IMR-90 (cell line): ENCODE measurements around the gene PGK1. TPM values are rescaled to one million over a fixed set of nuclear protein-coding genes. Genes with fewer than 3 reads are reported as not detected.

Experiments used
- ATAC-seq: fragments of 200-7000 bp; cut with Tn5 transposase; 2 replicates; pipeline ENCODE4 v1.9.1; 2020; ENCODE audit warnings: low read depth, mild to moderate bottlenecking, moderate library complexity
- BruUV-seq: library from RNA; stranded (reverse); fragments of 400-500 nt; replicated peaks from 2 replicates; lab custom pipeline; 2021; lab: Mats Ljungman, UMichigan
- CTCF ChIA-PET: fragments of 300-600 bp; formaldehyde crosslinking; extraction: SDS; loops from one replicate; lab custom pipeline; 2021; ENCODE audit warnings: antibody characterized with exemption; lab: Yijun Ruan, JAX
- POLR2A ChIA-PET: fragments of 300-600 bp; sonication (Branson Sonifier 250); formaldehyde crosslinking; loops from one replicate; lab custom pipeline; 2022; ENCODE audit warnings: antibody characterized with exemption; ENCODE audit not compliant: unreplicated experiment; lab: Charles Lee
- DNase-seq: peaks from one replicate; pipeline ENCODE4 v3.0.0; 2013
- H2AFZ ChIP-seq: replicated peaks from 2 replicates; pipeline ENCODE3; 2013; ENCODE audit warnings: low read length, mild to moderate bottlenecking; ENCODE audit not compliant: poor library complexity
- H2AK5ac ChIP-seq: 2 replicates; pipeline ENCODE4 v1.6.1; 2013; ENCODE audit warnings: low read depth, low read length, inconsistent platforms
- H2AK9ac ChIP-seq: replicated peaks from 2 replicates; pipeline ENCODE3; 2013; ENCODE audit warnings: mild to moderate bottlenecking, low read depth, low read length, moderate library complexity; ENCODE audit not compliant: poor library complexity
- H2BK120ac ChIP-seq: 2 replicates; pipeline ENCODE4 v1.6.1; 2013; ENCODE audit warnings: low read depth, low read length, inconsistent platforms
- H2BK15ac ChIP-seq: 3 replicates; pipeline ENCODE4 v1.6.1; 2013; ENCODE audit warnings: low read depth, low read length, inconsistent platforms
- H2BK20ac ChIP-seq: 2 replicates; pipeline ENCODE4 v1.6.1; 2013; ENCODE audit warnings: low read depth, mild to moderate bottlenecking, inconsistent platforms, low read length, moderate library complexity
- H2BK5ac ChIP-seq: 2 replicates; pipeline ENCODE4 v1.6.1; 2013; ENCODE audit warnings: mild to moderate bottlenecking, low read depth, low read length, inconsistent platforms; ENCODE audit not compliant: poor library complexity, severe bottlenecking
- H3K14ac ChIP-seq: replicated peaks from 2 replicates; pipeline ENCODE4 v1.6.1; 2013; ENCODE audit warnings: low read depth, low read length, inconsistent platforms
- H3K18ac ChIP-seq: 2 replicates; pipeline ENCODE4 v1.6.1; 2013; ENCODE audit warnings: low read depth, low read length, control low read depth
- H3K23ac ChIP-seq: 2 replicates; pipeline ENCODE4 v1.6.1; 2013; ENCODE audit warnings: low read depth, low read length, inconsistent platforms
- H3K27ac ChIP-seq: 2 replicates; pipeline ENCODE4 v1.5.1; 2013; ENCODE audit warnings: mild to moderate bottlenecking, control low read depth, low read length; ENCODE audit not compliant: insufficient read depth
- H3K27me3 ChIP-seq: 2 replicates; pipeline ENCODE4 v1.6.1; 2013; ENCODE audit warnings: low read length; ENCODE audit not compliant: control insufficient read depth, insufficient read depth
- H3K36me3 ChIP-seq: 2 replicates; pipeline ENCODE4 v1.6.1; 2013; ENCODE audit warnings: low read length, mixed read lengths; ENCODE audit not compliant: control insufficient read depth, insufficient read depth
- H3K4ac ChIP-seq: 2 replicates; pipeline ENCODE4 v1.6.1; 2013; ENCODE audit warnings: low read depth, low read length, inconsistent platforms
- H3K4me1 ChIP-seq: 2 replicates; pipeline ENCODE4 v1.6.1; 2013; ENCODE audit warnings: low read length, mixed read lengths; ENCODE audit not compliant: control insufficient read depth, insufficient read depth
- H3K4me2 ChIP-seq: 2 replicates; pipeline ENCODE4 v1.6.1; 2013; ENCODE audit warnings: low read depth, mild to moderate bottlenecking, control low read depth, low read length, moderate library complexity
- H3K4me3 ChIP-seq: 2 replicates; pipeline ENCODE4 v1.5.1; 2013; ENCODE audit warnings: low read depth, mild to moderate bottlenecking, control low read depth, low read length, moderate library complexity; ENCODE audit not compliant: insufficient read depth
- H3K56ac ChIP-seq: 2 replicates; pipeline ENCODE4 v1.6.1; 2013; ENCODE audit warnings: low read length, inconsistent platforms; ENCODE audit not compliant: insufficient read depth; ENCODE audit errors: extremely low read depth
- H3K79me1 ChIP-seq, 2 experiments: 2 replicates each; pipeline ENCODE4 v1.6.1; 2013; ENCODE audit warnings: low read length in 2 of 2, inconsistent platforms in 1 of 2, low read depth in 1 of 2
- H3K9ac ChIP-seq: 2 replicates; pipeline ENCODE4 v1.6.1; 2013; ENCODE audit warnings: low read depth, low read length, control low read depth
- H3K9me1 ChIP-seq: 2 replicates; pipeline ENCODE4 v1.6.1; 2013; ENCODE audit warnings: low read length, inconsistent platforms; ENCODE audit not compliant: insufficient read depth
- H3K9me3 ChIP-seq: 2 replicates; pipeline ENCODE4 v1.6.1; 2013; ENCODE audit warnings: low read length; ENCODE audit not compliant: control insufficient read depth, insufficient read depth
- H4K20me1 ChIP-seq: 2 replicates; pipeline ENCODE4 v1.6.1; 2013; ENCODE audit warnings: low read length, inconsistent platforms; ENCODE audit not compliant: insufficient read depth
- H4K5ac ChIP-seq: 2 replicates; pipeline ENCODE4 v1.6.1; 2013; ENCODE audit warnings: mild to moderate bottlenecking, low read depth, low read length, control low read depth
- H4K8ac ChIP-seq, 2 experiments: 2 replicates each; pipeline ENCODE4 v1.6.1; 2013; ENCODE audit warnings: low read depth in 2 of 2, low read length in 2 of 2, control low read depth in 1 of 2, inconsistent platforms in 1 of 2
- H4K91ac ChIP-seq: 2 replicates; pipeline ENCODE4 v1.6.1; 2013; ENCODE audit warnings: low read depth, low read length, inconsistent platforms; ENCODE audit not compliant: insufficient read depth
- CHD1 ChIP-seq: IDR thresholded peaks from 2 replicates; pipeline ENCODE4 v1.6.1; 2012; ENCODE audit warnings: low read depth, low read length, improper control_type of control experiment
- MAFK ChIP-seq: IDR thresholded peaks from 2 replicates; pipeline ENCODE4 v1.6.1; 2012; ENCODE audit warnings: low read depth, low read length, improper control_type of control experiment
- WGBS, 2 experiments: methylation state at CpG; one replicate each; pipeline versions ENCODE4 v1.1.5 to v1.1.7; 2013; ENCODE audit warnings: missing lambda C conversion rate in 2 of 2; ENCODE audit not compliant: insufficient read length in 1 of 2; ENCODE audit errors: extremely low coverage in 2 of 2; 5-methylcytosine and 5-hydroxymethylcytosine counted together
- dilution Hi-C: fragments of 300-500 bp; cut with HindIII; formaldehyde crosslinking; loops from one replicate; pipeline ENCODE4 v1.14.3; 2018; ENCODE audit warnings: low sequenced_read_pairs; ENCODE audit not compliant: unreplicated experiment
- in situ Hi-C: fragments of 300-500 bp; cut with MboI; formaldehyde crosslinking; loops from 3 replicates; pipeline ENCODE4 v1.14.3; 2019; ENCODE audit warnings: low sequenced_read_pairs, inconsistent platforms, mixed read lengths
- intact Hi-C: fragments of 100-400 bp; cut with micrococcal nuclease; formaldehyde crosslinking; loops from 2 replicates; pipeline ENCODE4 v1.10.0; 2022
- polyA plus RNA-seq, 3 experiments: library from polyadenylated mRNA; depleted of rRNA; stranded (reverse); fragments of >200 nt; gene quantifications; 2 replicates each; pipeline ENCODE4 v1.2.3, GENCODE V29; 2012; ENCODE audit warnings: low replicate concordance in 1 of 3
- total RNA-seq: library from RNA; depleted of rRNA; stranded (reverse); fragments of >200 nt; gene quantifications from 2 replicates; pipeline ENCODE4 v1.2.3, GENCODE V29; 2012

The PGK1 gene
- total and polyA plus RNA-seq, 2 of the 4 experiments (the other 2 are of a cell fraction): 498 to 744 TPM

DNA sequence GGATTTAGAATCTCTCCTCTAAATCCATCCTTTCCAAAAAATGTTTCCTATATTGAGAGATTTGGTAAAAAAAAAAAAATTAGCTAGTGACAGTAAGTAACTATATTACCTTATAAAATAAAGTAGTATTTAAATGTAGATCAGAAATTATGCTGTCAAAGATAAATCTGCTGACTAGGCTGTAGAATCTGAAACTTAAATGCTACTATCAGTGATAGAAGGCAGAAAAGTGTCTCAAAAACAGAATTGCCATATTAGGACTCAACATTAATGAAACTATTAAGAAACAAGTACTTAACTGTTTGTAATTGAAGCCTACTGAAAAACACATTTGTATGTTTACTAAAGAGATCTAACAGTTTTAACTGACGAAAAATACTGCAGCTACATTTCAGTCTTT is 27.1 kb downstream of the PGK1 start:
- Histone ChIP-seq H3K36me3 (peaks cover 7% of the 10 kb centered on the region), H2AK5ac (no peak overlapping the region), H2AFZ (no peak overlapping the region), H3K23ac (no peak overlapping the region), H3K79me1 (no peaks in the 10 kb centered on the region), H3K9me3 (no peaks in the 10 kb centered on the region), H3K18ac (no peak overlapping the region), H3K4me3 (no peak overlapping the region), H2BK120ac (no peak overlapping the region), H3K4me2 (no peak overlapping the region), H3K27ac (no peak overlapping the region), H4K8ac (no peak overlapping the region), H3K27me3 (no peaks in the 10 kb centered on the region), H3K9me1 (no peaks in the 10 kb centered on the region), H3K9ac (no peak overlapping the region), H2BK20ac (no peak overlapping the region), H3K4me1 (no peaks in the 10 kb centered on the region), H2AK9ac (no peak overlapping the region), H4K5ac (no peak overlapping the region), H3K14ac (no peak overlapping the region), H2BK5ac (no peak overlapping the region), H4K20me1 (no peaks in the 10 kb centered on the region), H3K4ac (no peak overlapping the region), H4K91ac (no peak overlapping the region), H2BK15ac (no peak overlapping the region), H3K56ac (no peak overlapping the region)
- no CpG with 5 or more reads among the region's 1 CpG for WGBS, 2 experiments
- TF ChIP-seq CHD1 (no peak), MAFK (peak; percentile 44; the same call in 1 of the 2 replicates)
- intact Hi-C loops: no loop called here
- ChIA-PET POLR2A (no interaction called here), CTCF (no interaction called here)
- no TSS peak for BruUV-seq
- DNase-seq (no peak), ATAC-seq (no peak)
- dilution Hi-C loops: no loop called here
- in situ Hi-C loops: no loop called here
